Right lung (tissue), 5 donors: ENCODE measurements around the gene FES. TPM values are rescaled to one million over a fixed set of nuclear protein-coding genes. Genes with fewer than 3 reads are reported as not detected.

Source experiments
- DNase-seq, 2 donors: peaks; one replicate each; pipeline ENCODE4 v3.0.0-alpha.2; 2013
- polyA plus RNA-seq, 5 donors: library from polyadenylated mRNA; unstranded; fragments of 120-200 nt; gene quantifications; one replicate each; pipeline versions ENCODE4 v1.2.1 to v1.2.3, GENCODE V29; 2013; ENCODE audit warnings: inconsistent platforms in 1 of 5, low replicate concordance in 1 of 5; ENCODE audit not compliant: insufficient read length in 5 of 5, insufficient read depth in 1 of 5

Gene FES
- polyA plus RNA-seq, 5 donors, result 19.0 to 31.2 (median 21.9) TPM

GRCh38 chr15:90929246-90930019 lies 45.1 kb downstream of the FES start:
- DNase-seq, result no peak

- DNase-seq, result no peak
Observed at GRCh38 chr15:90930861-90931574, 46.7 kb downstream of the FES start.

DNA sequence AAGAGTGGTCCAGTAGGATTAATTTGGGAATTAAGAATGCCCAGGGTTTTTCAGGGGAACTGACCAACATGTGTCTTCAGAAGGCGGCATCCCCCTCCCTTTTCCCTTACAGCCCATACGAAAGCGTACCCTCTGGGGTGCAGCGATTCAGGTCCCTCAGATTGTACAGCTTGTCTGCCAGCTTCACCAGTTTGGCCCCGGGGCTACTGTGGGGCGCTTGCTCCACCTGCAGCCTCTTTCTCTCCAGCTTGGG lies 47.2 kb downstream of the FES start:
- DNase-seq, result no peak

DNA sequence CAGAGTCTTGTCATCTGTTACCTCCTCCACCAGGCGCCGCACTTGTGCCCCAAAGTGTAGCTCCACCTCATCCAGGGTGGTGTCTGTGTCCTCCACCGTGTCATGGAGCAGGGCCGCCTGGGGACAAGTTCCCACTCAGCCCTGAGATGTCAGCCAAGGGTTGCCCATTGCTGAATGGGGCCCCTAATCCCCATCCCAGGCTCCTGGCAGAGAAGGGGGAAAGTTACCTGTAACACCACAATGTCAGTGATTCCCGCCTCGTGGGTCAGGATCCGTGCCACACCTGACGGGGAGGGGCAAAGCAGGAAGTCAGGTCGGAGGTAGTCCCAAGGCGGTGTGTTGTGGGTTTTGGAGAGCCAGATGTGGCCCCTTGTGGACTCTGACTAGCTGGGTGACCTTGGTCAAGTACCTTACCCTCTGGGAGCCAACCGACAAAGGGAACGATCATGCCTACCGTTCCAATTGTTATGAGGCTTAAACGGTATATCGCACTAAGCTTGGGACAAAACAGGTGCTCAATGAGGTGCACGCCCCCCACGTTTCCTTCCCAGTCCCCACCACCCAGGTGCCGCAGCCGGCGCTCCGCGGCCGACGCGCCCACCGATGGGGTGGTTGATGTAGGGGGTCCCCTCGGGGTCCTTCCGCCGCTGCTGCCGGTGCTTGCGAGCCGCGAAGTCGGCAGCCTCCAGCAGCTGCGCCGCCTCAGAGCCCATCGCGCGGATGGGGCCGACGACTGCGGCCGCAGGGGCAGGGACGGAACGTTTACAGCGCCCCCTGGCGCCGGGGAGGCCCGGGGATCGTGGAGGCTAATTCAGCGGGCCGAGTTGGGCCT lies 47.7 kb downstream of the FES start, which contains the start of gene HDDC3:
Gene HDDC3 (minus strand): TSS at position 722 of the 832 bp plus-strand sequence. CDS start 9 bp downstream, at position 713.
- DNase-seq, result peak; percentile 77 to 82

DNA sequence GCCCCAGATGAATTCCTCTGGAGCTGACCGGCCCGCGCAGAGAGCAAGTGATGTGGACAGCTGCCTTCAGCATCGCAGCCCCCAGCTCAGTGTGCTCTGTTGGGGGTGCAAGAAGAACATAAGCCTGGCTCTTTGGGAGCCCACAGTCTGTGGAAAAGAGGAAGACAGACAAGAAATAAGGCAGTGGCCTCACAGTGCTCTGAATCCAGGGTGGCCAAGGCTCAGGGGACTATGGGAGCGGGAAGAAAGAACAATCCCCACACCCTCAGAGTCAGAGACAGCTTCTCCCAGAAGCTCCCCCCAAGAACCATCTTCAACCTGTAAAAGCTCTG lies 48.3 kb downstream of the FES start:
- DNase-seq, result no peak

DNA sequence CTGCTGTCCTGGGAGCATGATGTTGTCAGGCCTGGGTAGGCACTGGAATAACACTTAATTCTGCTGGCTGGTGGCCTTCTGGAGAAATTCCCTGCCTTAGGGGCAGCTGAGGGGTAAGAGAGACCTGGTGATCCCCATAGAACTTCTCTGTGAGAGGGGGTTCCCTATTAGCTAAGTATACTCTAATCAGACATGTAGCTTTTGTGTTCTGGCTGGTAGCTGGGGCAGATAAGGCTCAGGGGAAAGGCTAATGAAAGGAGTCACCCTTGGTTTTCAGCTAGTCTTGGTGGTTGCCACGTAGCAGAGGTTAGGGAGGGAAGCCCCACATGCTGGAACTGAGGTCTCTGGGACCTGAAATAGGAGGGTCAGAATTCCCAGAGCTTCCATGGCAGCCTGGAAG lies 49.0 kb downstream of the FES start:
- DNase-seq, result no peak

DNA sequence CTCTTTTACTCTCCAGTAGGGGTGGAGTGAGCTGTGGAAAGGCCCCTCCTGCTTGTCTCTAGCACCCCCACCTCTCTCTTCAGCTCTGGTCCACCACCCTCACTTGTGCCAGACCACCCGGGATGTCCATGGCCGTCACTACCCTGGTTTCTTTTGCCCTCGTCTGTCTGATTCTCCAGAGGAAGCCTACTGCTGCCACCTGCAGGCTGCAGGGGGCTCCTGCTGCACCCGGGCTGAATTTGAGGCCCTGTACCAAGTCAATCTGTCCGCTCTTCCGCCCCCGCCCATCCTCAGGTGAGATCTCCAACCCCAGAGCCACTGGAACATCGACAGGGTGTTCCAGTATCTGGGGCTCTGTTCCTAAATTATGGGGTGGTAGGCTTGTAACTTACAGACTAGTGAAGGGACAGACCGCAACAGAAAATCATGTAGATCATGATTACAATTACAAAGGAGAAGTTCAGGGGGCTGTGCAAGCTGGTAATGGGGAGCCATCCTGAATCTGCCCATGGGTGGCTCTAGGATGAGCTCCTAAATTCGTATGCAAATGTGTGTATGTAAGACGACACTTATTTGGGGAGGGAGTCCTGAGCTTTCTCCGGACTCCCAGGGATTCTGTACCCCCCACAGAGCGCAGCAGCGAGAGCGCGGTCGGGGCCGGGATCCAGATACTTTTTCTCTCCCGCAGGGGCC lies 50.1 kb downstream of the FES start:
- peak; percentile 63 to 75 for DNase-seq

- peak; percentile 88 to 89 for DNase-seq
Observed at GRCh38 chr15:90934949-90935751, 50.8 kb downstream of the FES start, which contains the start of gene UNC45A. Gene UNC45A, plus strand, starts transcription at chr15:90935285. Its CDS starts 40 bp downstream, at chr15:90935325.

GRCh38 chr15:90936823-90937222 lies 52.5 kb downstream of the FES start:
- DNase-seq, result no peak

- no peak for DNase-seq
Observed at GRCh38 chr15:90938261-90938660, 54.0 kb downstream of the FES start.

GRCh38 chr15:90939756-90940155 lies 55.5 kb downstream of the FES start:
- no peak for DNase-seq

GRCh38 chr15:90941038-90941437 lies 56.7 kb downstream of the FES start:
- no peak for DNase-seq

GRCh38 chr15:90942354-90943120 lies 58.2 kb downstream of the FES start:
- DNase-seq, result no peak

DNA sequence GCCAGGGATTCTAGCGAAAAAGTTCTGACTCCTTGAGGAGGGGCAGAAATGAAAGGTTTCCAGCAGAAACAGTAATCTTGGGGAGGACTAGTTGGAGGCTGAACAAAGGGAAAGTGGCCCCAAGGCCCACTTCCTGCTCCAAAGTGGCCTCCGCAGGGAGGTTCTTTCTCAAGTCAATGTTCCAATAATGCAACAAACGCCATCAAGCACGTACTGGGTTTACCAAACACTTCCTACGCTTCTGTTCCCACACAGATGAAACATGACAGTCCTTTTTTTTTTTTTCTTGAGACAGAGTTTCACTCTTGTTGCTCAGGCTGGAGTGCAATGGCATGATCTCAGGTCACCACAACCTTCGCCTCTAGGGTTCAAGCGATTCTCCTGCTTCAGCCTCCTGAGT lies 60.8 kb downstream of the FES start:
- no peak for DNase-seq

Other genes starting within 250 kb of the FES start
- 10 to 100 TPM in 3 of 5 donors, 1 to 10 TPM in 2; 6.5 to 16.3 (median 10.5) TPM for gene BLM, start 167.2 kb upstream of the FES start, polyA plus RNA-seq
- gene FURIN, start 15.9 kb upstream of the FES start, polyA plus RNA-seq, result 10 to 100 TPM; 44.3 to 73.3 (median 57.5) TPM
- 10 to 100 TPM; 41.5 to 71.5 (median 55.3) TPM for gene MAN2A2, start 18.8 kb downstream of the FES start, polyA plus RNA-seq
- gene HDDC3, start 48.0 kb downstream of the FES start, polyA plus RNA-seq, result 10 to 100 TPM; 11.5 to 17.5 (median 16.1) TPM
- gene UNC45A, start 50.8 kb downstream of the FES start, polyA plus RNA-seq, result 10 to 100 TPM; 52.6 to 72.5 (median 68.3) TPM
- gene RCCD1, start 70.4 kb downstream of the FES start, polyA plus RNA-seq, result 10 to 100 TPM; 16.3 to 22.4 (median 18.9) TPM
- 100 to 1,000 TPM in 2 of 5 donors, 10 to 100 TPM in 3; 57.8 to 136 (median 84.1) TPM for gene PRC1, start 110.0 kb downstream of the FES start, polyA plus RNA-seq
- 10 to 100 TPM; 16.3 to 19.2 (median 17.5) TPM for gene VPS33B, start 138.1 kb downstream of the FES start, polyA plus RNA-seq
- gene SV2B, start 215.8 kb downstream of the FES start, polyA plus RNA-seq, result 1 to 10 TPM; 1.3 to 2.6 (median 1.5) TPM